Cardiac muscle cell (in vitro differentiated cells and primary cell): Measurements from ENCODE around the gene HELZ2. TPM values are rescaled to one million over a fixed set of nuclear protein-coding genes. Genes with fewer than 3 reads are reported as not detected.

ENCODE experiments used
- DNase-seq, 2 donors: peaks; one replicate each; pipeline versions ENCODE4 v3.0.0 to v3.0.0-alpha.2; 2010 to 2017; ENCODE audit warnings: low read depth in 1 of 2, low spot score in 1 of 2
- H3K27ac ChIP-seq: fragments of 200-600 bp; sonication (generic); 2 replicates; pipeline ENCODE4 v1.5.1; 2016
- H3K27me3 ChIP-seq: fragments of 200-600 bp; sonication (generic); 2 replicates; pipeline ENCODE4 v1.6.0; 2016; ENCODE audit warnings: control low read depth
- H3K36me3 ChIP-seq: fragments of 200-600 bp; sonication (generic); 2 replicates; pipeline ENCODE4 v1.5.1; 2016; ENCODE audit warnings: control low read depth
- H3K4me1 ChIP-seq: fragments of 200-600 bp; sonication (generic); 2 replicates; pipeline ENCODE4 v1.8.1; 2017; ENCODE audit warnings: low read depth, mild to moderate bottlenecking, mixed run types
- H3K4me3 ChIP-seq: fragments of 200-600 bp; sonication (generic); 2 replicates; pipeline ENCODE4 v1.5.1; 2016; ENCODE audit warnings: mild to moderate bottlenecking
- H3K9me3 ChIP-seq: fragments of 200-600 bp; sonication (generic); 2 replicates; pipeline ENCODE4 v1.5.1; 2017; ENCODE audit warnings: low read depth, mild to moderate bottlenecking, control low read depth
- CTCF ChIP-seq: IDR thresholded peaks from 2 replicates; pipeline ENCODE4 v1.5.1; 2012; ENCODE audit warnings: low read depth, mild to moderate bottlenecking, low read length
- polyA plus RNA-seq: library from polyadenylated mRNA; unstranded; fragments of >200 nt; fragmentation: Nextera tagmentation; extraction: Ambion mirVana; gene quantifications from 2 replicates; pipeline ENCODE4 v1.2.1, GENCODE V29; 2016
- total RNA-seq: library from RNA; depleted of rRNA; stranded (reverse); fragments of >200 nt; gene quantifications from 2 replicates; pipeline ENCODE4 v1.2.3, GENCODE V29; 2016

HELZ2 gene
- total and polyA plus RNA-seq, 2 experiments from 2014 or later = 1.7 to 14.3 TPM

GRCh38 chr20:63578224-63579016 lies 4.4 kb upstream of the HELZ2 start:
- DNase-seq = no peak
- Histone ChIP-seq H3K9me3 (no peaks in the 10 kb centered on the region), H3K27ac (no peak overlapping the region), H3K4me1 (no peaks in the 10 kb centered on the region), H3K36me3 (no peaks in the 10 kb centered on the region), H3K27me3 (no peaks in the 10 kb centered on the region), H3K4me3 (no peak overlapping the region)
- TF ChIP-seq CTCF = no peak

- no peaks in the 10 kb centered on the region for H3K4me1 ChIP-seq
- H3K36me3 ChIP-seq = no peaks in the 10 kb centered on the region
- no peaks in the 10 kb centered on the region for H3K9me3 ChIP-seq
- H3K4me3 ChIP-seq = no peak overlapping the region
- no peak for DNase-seq
- no peak overlapping the region for H3K27ac ChIP-seq
- no peak for TF ChIP-seq CTCF
- no peaks in the 10 kb centered on the region for H3K27me3 ChIP-seq
These were observed 3.4 kb upstream of the HELZ2 start for GRCh38 chr20:63577317-63577894.

- TF ChIP-seq CTCF = no peak
- Histone ChIP-seq H3K4me3 (no peak overlapping the region), H3K9me3 (no peaks in the 10 kb centered on the region), H3K36me3 (no peaks in the 10 kb centered on the region), H3K4me1 (no peaks in the 10 kb centered on the region), H3K27ac (no peak overlapping the region), H3K27me3 (no peaks in the 10 kb centered on the region)
- DNase-seq = no peak
These were observed 2.3 kb upstream of the HELZ2 start for GRCh38 chr20:63576311-63576710.

- Histone ChIP-seq H3K36me3 (no peaks in the 10 kb centered on the region), H3K4me1 (no peaks in the 10 kb centered on the region)
These were observed 1.0 kb upstream of the HELZ2 start for GRCh38 chr20:63574829-63575743.

More at GRCh38 chr20:63574829-63575743, 1.0 kb upstream of the HELZ2 start:
- no peak overlapping the region for H3K4me3 ChIP-seq
- no peaks in the 10 kb centered on the region for H3K27me3 ChIP-seq
- no peak overlapping the region for H3K27ac ChIP-seq
- DNase-seq = peak in 1 of 2 donors; percentile 43
- no peaks in the 10 kb centered on the region for H3K9me3 ChIP-seq
- TF ChIP-seq CTCF = no peak
